Left renal pelvis (tissue), 4 donors: ENCODE measurements around the gene WDCP. TPM values are rescaled to one million over a fixed set of nuclear protein-coding genes. Genes with fewer than 3 reads are reported as not detected.
"Not testable (repeated sequence)": the region's sequence is repeated elsewhere in the genome, so short reads cannot be mapped to it uniquely, and the experiment has no call there.

ENCODE experiments used
- DNase-seq, 4 donors: peaks; one replicate each; pipeline ENCODE4 v3.0.0-alpha.2; 2013; ENCODE audit warnings: low read depth in 4 of 4, low spot score in 3 of 4
- polyA plus RNA-seq, 4 donors: library from polyadenylated mRNA; unstranded; fragments of 120-200 nt; gene quantifications; one replicate each; pipeline ENCODE4 v1.2.1, GENCODE V29; 2013; ENCODE audit not compliant: insufficient read length in 4 of 4

Gene WDCP
- polyA plus RNA-seq, 4 donors: 10.1 to 16.8 (median 14.5) TPM

GRCh38 chr2:24022975-24023575 lies 24.1 kb downstream of the WDCP start:
- DNase-seq: no peak

GRCh38 chr2:24022324-24022974 lies 24.7 kb downstream of the WDCP start:
- DNase-seq: no peak

GRCh38 chr2:24021122-24021998 lies 25.8 kb downstream of the WDCP start:
- DNase-seq: no peak

GRCh38 chr2:24020244-24020643 lies 26.9 kb downstream of the WDCP start:
- DNase-seq: no peak

GRCh38 chr2:24019729-24020128 lies 27.5 kb downstream of the WDCP start:
- DNase-seq: no peak

- DNase-seq: no peak
Measured at GRCh38 chr2:24018241-24018640, 28.9 kb downstream of the WDCP start.

GRCh38 chr2:24017711-24018110 lies 29.5 kb downstream of the WDCP start:
- no peak for DNase-seq

- no peak for DNase-seq
Measured at GRCh38 chr2:24016853-24017703, 30.1 kb downstream of the WDCP start.

GRCh38 chr2:24016376-24016761 lies 30.8 kb downstream of the WDCP start:
- no peak for DNase-seq

- no peak for DNase-seq
Measured at GRCh38 chr2:24015562-24016375, 31.4 kb downstream of the WDCP start.

- DNase-seq: not testable (repeated sequence)
Measured at GRCh38 chr2:24014902-24015301, 32.3 kb downstream of the WDCP start.

- no peak for DNase-seq
Measured at GRCh38 chr2:24012521-24013188, 34.5 kb downstream of the WDCP start.

- DNase-seq: no peak
Measured at GRCh38 chr2:24011250-24012104, 35.7 kb downstream of the WDCP start.

GRCh38 chr2:24010477-24011249 lies 36.5 kb downstream of the WDCP start:
- no peak for DNase-seq

GRCh38 chr2:24009680-24010476 lies 37.3 kb downstream of the WDCP start, which contains the start of gene MFSD2B:
Gene MFSD2B (plus strand): TSS chr2:24010085. CDS start chr2:24010097, 12 bp downstream.
- no peak for DNase-seq

GRCh38 chr2:24009367-24009679 lies 37.9 kb downstream of the WDCP start:
- no peak for DNase-seq
